NCI-H146 treated with DMSO at 0.1 percent for 48 hours (cell line): ENCODE results near the gene MMD2.
"Not testable (repeated sequence)": the region's sequence is repeated elsewhere in the genome, so short reads cannot be mapped to it uniquely, and the experiment has no call there.

Experiments used
- DNase-seq: peaks from one replicate; lab custom pipeline; 2025; ENCODE audit not compliant: unreplicated experiment; lab: John Stamatoyannopoulos, UW

MMD2 gene, protein sequence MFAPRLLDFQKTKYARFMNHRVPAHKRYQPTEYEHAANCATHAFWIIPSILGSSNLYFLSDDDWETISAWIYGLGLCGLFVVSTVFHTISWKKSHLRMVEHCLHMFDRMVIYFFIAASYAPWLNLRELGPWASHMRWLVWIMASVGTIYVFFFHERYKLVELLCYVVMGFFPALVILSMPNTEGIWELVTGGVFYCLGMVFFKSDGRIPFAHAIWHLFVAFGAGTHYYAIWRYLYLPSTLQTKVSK

DNA sequence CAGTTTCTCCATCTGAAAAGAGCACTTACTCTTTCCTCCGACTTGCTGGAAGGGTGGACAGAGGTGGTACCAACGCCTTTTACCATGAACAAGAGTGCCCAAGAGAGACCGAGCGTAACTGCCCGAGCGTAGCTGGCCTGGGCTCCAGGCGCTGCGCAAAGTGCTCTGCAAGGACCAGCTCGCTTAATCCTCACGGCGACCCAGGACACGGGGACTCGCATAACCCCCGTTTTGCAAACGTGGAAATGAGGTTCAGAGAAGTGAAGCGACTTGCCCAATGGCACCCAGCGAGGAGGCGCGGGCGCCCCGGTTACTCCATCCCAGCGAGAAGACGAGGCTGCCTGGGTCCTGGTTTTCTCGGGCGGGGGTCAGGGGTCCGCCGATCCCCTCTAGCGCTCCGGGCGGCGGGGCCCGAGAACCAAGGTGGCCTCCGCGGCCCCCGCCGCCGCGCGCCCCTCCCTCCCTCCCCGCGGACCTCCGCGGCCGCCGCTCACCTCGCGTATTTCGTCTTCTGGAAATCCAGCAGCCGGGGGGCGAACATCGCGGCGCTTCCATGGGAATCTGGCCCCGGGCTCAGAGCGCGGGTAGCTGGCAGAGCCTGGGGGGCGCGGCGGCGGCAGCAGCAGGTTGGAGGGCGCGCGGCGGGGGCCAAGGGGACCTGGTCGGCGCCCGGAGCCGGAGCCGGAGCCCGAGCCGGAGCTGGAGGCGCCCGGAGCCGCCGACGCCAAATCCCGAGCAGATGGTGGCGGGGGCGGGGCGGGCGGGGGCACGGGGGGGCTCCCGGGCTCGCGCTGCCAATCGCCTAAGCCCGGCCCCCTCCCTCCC lies at the start of gene MMD2:
MMD2 (minus strand) TSS at position 711 of the 825 bp plus-strand sequence; CDS start at position 541, 170 bp downstream.
- no peak for DNase-seq

DNA sequence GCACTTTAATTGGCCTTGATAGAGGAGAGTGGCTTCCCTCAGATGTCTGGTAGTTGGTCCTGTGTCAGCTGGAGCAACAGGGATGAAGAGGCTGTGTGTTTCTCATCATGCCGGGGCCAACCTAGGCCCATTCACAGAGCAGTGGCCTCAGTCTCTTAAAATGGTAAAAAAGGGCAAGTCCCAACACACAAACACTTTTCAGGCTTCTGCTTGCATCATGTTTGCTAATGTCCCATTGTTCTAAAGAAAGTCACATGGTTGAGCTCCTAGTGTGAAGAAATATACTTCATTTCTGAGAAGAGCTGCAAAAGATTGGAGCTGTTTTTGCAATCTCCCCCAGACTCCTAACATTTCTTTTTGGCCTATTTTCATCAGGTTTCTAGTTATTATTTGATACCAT lies 46.1 kb upstream of the MMD2 start:
- DNase-seq, result no peak

DNA sequence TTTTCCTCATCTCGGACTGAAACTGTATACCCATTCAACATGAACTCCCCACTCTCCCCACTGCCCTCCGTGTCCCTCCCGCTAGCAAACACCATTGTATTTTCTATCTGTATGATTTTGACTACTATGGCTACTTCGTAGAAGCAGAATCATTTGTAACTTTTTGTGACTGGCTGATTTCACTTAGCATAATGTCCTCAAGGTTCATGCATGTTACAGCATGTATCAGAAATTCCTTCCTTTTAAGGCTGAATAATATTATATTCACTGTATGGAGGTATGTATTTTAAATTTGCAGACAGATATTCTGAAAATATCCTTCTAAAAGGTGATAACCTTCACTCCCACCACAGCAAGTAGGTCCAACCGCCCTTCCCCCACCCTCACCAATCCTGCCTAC lies 42.9 kb upstream of the MMD2 start:
- no peak for DNase-seq

DNA sequence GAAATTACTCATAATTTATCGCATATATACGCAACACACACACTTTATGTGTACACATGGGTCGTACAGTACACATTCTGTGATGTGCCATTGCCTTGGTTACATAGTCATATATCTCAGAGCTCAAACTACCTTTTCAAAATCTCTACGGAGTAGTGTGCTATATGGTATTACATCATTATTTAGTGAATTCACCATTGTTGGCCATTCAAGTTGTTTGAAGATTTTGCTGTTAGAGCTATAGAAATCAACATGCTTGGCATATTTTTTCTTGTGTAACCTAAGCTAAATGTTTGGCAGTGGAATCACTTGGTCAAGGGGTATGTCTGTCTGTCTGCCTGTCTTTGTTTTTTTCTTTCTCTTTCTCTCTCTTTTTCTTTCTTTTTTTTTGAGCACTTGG lies 42.0 kb upstream of the MMD2 start:
- DNase-seq, result no peak

DNA sequence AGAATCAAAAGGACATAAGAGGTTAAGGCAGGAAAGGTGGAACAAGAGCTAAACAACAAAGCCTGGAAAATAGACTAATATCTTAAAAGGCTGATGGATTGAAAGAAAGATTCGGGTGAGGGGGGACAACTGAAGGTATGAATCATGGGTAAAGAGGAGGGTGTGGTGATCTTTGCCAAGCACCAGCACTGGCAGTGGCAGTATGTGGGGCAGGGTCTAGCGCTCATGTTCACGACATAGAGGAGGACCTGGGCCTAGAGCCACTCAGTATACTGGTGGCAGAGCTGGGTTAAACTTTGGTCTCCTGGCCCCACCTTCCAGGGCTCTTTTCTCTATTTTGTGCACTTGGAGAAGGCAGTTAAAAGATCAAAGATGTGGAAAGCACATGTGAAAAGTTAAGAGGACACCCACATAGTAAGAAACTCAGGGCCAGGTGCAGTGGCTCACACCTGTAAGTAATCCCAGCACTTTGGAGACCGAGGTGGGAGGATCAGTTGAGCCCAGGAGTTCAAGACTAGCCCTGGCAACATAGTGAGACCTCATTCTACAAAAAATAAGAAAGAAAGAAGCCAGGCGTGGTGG lies 40.5 kb upstream of the MMD2 start:
- DNase-seq, result no peak

DNA sequence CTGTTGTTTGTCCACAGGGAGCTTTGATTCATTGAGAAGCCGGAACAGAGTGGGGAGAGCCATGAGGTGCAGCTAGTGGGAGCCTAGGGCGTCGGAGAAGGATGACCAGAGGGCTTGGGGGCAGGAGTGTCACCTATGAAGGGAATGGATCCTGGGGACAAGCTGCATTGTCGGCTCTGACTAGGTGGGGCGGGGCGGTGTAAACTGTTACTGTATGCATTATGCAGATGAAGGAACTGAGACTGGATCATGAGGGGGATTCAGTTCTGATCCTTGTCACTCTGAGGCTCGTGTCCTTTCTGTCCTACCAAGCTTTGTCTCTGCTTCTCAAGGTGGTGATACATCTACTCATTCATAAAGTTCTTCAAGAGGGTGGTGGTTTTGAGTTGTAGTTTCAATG lies 39.9 kb upstream of the MMD2 start:
- DNase-seq, result no peak

DNA sequence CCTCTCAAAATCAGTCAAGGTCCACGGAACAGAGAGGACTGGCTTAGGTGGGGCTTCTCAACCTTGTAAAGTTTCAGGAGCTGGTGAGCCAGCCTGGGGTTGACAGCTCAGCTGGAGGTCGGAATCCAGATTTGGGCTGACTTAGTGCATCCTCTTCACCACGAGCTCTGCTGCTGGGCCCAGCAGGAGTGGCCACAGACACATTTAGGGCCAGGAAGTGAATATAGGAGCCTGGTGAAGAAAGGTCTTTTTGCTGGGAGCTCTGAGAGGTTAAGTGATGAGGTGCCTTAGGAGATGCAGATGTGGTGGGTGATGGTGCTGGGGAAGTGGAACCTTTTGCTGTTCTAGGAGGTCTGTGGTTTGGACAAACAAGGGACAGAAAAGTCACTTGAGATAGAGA lies 39.3 kb upstream of the MMD2 start:
- DNase-seq, result no peak

DNA sequence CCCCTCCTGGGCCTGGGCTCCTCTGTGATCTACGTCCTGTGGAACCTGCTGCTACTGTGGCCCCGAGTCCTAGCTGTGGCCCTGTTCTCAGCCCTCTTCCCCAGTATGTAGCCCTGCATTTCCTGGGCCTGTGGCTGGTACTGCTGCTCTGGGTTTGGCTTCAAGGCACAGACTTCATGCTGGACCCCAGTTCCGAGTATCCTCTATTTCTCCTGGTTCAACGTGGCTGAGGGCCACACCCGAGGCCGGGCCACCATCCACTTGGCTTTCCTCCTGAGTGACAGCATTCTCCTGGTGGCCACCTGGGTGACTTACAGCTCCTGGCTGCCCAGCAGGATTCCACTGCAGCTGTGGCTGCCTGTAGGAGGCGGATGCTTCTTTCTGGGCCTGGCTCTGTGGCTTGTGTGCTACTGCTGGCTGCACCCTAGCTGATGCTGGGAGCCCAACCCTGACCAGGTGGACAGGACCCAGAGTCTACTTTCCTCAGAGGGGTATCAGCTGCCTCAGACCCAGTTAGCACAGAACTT lies 37.8 kb upstream of the MMD2 start:
- no peak for DNase-seq

DNA sequence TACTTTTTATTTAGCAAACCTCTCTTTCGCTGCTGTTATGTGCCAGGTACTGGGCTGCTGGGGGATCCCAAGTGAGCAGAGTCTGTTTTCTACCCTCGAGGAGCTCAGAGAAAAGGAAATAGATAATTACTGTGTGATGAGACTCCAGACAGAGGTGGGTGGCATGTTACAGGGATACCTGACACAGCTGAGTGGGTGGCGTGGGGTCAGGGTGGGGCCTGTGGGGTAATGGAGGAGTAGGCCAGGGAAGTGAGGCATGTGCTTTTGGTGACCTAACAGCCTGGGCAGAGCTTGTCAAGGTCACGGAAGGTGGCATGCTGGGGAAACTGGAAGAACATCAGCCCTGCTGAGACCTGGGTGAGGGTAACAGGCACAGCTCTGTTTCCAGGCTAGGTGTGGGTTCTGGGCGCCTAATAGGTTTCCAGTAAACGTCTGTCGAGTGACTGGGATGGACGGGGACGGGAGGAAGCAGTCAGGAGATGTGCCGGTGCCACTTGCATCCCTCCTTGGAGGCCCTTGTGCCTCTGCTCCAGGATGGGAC lies 36.5 kb upstream of the MMD2 start:
- DNase-seq, result no peak

DNA sequence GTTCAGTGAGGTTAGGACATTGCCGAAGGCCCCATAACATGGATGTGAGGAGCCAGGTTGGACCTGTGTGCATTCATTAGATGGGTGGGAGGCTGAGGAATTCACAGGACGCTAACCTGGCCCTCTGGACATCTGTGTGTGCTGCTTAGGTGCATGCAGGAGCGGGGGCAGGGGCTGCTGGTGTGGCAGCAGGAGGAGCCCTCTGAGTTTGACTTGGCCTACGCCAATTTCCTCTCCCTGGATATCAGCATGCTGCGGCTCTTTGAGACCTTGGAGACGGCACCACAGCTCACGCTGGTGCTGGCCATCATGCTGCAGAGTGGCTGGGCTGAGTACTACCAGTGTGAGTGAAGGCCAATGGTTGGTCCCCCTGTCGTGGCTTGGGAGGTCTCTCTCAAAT lies 34.5 kb upstream of the MMD2 start:
- no peak for DNase-seq

DNA sequence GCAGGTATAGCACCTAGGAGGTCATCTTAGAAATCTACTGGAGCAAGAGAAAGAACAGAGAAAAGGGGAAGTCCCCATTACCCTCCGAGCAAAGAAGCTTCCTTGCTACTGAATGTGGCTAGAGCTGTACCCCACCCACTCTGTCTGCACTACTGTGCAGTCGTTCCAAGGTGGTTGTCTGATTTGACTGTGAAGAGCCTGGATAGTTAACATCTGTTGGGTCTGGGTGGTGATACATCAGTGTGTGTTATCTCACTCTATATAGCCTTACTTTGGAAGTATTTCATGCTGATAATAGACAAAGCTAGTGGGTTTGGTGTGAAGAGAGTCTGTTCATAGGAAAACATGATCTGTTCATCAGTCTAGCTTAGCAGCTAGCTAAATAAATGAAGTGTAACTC lies 23.8 kb upstream of the MMD2 start:
- DNase-seq, result not testable (repeated sequence)

DNA sequence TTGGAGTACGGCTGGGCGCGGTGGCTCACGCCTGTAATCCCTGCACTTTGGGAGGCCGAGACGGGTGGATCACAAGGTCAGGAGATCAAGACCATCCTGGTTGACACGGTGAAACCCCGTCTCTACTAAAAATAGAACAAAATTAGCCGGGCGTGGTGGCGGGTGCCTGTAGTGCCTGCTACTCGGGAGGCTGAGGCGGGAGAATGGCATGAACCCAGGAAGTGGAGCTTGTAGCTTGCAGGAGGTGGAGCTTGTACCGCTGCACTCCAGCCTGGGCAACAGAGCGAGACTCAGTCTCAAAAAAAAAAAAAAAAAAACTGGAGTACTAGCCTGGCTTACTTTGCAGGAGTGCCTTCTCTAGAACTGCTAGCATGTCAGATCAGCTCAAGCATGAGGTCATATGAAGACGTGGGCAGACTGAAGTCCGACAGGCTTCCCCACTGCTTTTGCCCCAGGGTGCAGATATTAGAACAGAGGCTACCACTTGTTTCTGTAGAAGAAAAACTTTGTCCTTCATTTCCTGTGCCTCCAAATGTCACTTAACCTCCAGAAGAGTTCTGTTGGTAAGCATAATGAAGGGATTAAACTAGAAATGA lies 22.4 kb upstream of the MMD2 start:
- DNase-seq, result not testable (repeated sequence)

DNA sequence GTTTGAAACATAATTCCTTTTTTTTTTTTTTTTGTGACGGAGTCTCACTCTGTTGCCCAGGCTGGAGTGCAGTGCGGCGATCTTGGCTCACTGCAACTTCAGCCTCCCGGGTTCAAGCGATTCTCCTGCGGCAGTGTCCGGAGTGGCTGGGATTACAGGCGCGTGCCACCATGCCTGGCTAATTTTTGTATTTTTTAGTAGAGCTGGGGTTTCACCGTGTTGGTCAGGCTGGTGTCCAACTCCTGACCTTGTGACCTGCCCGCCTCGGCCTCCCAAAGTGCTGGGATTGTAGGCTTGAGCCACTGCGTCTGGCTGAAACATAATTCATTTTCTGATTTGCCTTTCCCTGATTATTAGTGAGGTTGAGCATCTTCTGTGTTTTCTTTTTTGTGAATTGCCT lies 16.6 kb upstream of the MMD2 start:
- not testable (repeated sequence) for DNase-seq

DNA sequence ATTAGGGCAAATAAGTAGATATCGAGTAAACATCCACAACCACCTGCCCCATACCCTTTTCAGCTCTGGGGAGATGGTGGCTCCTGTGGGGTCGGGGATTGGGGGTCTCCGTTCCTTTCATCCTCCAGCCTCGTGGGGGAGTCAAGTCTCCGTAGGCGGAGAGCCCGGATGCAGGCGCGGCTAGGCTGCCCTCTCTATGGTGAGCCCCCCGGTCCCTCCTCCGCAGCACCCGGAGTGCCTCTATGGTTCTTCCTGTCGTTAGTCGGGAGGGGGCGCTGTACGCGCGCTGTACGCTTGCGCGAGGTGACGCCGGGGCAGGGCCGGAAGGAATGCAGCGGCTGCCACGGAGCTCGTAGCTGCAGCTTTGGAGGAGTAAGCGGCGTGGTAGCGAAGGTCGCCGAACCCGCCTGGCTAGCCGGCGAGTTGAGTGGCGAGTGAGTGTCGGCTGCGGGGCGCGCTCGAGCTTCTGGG lies 14.8 kb upstream of the MMD2 start:
- DNase-seq, result peak; percentile 82

DNA sequence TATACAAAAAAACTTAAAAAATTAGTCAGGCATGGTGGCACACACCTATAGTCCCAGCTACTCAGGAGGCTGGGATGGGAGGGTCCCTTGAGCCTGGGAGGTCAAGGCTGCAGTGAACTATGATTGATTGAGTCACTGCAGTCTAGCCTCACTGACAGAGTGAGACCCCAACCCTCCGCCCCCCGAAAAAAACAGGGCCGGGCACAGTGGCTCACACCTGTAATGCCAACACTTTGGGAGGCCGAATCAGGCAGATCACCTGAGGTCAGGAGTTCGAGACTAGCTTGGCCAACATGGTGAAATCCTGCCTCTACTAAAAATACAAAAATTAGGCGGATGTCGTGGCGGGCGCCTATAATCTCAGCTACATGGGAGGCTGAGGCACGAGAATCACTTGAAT lies 13.5 kb upstream of the MMD2 start:
- DNase-seq, result not testable (repeated sequence)

DNA sequence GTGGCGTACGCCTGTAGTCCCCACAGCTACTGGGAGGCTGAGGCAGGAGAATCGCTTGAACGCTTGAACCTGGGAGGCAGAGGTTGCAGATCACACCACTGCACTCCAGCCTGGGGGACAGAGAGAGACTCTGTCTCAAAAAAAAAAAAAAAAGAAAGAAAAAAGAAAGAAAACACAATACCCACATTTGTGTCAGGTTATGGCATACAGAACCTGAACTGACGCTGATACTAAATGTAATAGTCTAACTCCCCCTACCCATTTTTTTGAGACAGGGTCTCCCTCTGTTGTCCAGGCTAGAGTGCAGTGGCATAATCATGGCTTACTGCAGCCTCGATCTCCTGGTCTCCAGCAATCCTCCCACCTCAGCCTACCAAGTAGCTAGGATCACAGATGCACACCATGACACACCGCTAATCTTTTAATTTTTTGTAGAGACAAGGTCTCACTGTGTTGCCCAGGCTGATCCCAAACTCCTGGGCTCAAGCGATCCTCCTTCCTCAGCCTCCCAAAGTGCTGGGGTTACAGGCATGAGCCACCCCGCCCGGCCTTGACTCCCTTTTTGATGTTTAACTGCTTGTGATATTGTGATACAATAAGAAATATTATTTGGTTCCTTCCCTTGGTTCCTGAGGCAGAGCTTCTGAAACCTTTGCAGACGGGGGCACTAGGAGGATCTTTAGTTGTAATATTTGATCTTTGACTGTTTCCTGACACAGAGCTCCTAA lies 6.5 kb upstream of the MMD2 start:
- DNase-seq, result no peak

DNA sequence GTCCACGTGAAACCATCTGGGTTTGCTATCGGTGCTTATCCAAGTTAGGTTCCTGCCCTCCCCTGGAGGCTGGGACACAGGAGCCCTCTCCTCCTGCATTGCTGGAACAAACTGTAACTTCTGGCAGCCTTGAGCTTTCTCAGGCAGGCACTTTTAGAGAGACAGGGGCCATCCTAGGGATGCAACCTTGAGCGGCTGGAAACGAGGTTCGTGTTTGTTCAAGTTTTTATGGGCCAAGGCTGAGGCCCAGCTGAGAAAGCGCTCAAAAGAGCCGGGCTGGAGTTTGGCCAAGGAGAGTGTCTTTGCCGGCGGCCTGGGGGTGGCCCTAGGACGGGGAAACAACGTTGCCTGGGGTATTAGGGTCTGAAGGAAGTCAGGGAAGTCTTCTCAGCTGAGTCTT lies 5.5 kb upstream of the MMD2 start:
- DNase-seq, result no peak

DNA sequence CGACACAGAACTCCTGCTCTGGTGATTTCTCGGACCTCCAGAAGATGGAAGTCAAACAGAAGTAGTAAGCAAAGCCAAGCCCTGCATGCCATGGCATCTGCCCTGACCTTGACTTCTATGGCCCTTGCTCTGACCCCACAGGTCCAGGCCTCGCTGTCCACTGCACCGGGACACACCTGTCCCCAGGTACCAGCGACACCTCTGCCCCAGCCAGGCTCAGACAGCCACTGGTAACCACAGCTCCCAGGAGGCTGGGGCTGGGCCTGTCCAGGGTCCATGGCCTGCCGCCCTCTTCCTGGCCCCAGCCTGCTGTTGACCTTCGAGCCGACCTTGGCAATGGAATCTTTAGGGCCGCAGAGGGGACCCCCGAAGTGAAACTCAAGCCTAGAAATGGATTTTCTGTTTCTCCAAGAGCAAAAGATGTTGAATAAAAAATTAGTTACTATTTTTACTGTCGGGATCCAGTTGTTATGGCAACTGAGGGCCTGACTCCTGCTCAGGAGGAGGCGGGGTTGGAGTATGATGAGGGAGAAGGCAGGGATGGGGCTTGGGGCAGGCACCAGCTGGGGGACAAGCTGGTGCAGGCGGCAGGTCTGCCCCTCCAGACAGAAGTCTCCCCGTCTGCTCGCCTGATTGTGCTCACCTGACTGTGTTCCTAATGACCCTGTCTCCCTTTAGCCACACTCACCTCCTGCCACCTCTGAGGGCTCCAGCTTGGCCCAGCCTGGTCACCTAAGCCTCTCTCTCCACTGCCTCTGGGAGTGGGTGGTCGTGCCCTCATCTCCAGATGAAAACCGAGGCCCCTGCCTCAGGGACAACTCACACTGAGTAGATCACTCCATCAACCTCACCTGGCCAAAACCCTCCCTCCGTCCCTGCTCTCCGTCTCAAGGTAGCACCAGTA lies 4.1 kb upstream of the MMD2 start:
- no peak for DNase-seq

DNA sequence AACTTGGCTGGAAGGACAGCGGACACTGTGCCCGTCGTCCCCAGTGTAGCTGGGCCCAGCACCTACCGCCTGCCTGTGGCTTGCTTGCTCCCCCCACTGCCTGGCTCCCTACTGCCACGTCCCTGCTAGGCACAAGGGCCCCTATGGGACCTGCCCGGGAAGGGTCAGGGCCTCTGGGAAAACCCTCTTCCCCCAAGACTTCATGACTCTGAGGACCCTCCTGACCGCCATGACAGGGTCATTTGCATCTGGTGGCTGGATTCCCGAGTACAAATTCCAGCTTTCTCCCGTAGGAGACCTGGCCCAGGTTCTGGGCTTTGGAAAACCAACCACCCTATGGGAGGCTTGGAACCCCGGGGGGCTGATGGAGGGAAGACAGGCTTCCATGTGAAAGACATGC lies 1.4 kb upstream of the MMD2 start:
- no peak for DNase-seq

DNA sequence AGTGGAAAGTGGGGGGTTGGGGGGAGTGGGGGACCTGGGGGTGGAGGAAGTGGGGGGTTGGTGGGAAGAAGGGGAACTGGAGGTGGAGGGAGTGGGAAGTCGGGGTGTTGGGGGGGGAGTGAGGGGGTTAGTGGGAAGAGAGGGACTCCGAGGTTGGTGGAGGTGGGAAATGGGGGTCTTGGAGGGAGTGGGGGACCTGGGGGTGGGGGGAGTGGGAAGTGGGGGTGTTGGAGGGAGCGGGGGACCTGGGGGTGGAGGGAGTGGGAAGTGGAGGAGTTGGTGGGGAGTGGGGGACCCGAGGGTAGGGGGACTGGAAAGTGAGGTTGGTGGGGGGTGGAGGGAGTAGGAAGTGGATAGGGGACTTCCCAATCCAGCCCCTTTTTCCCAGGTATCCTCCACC lies 906 bp upstream of the MMD2 start:
- no peak for DNase-seq
